Measurements from ENCODE around the gene GPR42. TPM values are rescaled to one million over a fixed set of nuclear protein-coding genes. Genes with fewer than 3 reads are reported as not detected.
A peak's percentile ranks its signal among the peaks of the same experiment; 100 is the strongest.
"Not testable (repeated sequence)": the region's sequence is repeated elsewhere in the genome, so short reads cannot be mapped to it uniquely, and the experiment has no call there.

Gene GPR42
- total RNA-seq, 1 donor from 2014 or later = not detected

- ATAC-seq (no peak), DNase-seq (ENCODE audit: low spot score) (no peak)
These were observed 8.4 kb upstream of the GPR42 start for GRCh38 chr19:35362261-35363000.

GRCh38 chr19:35363001-35363590, 7.8 kb upstream of the GPR42 start:
- DNase-seq (ENCODE audit: low spot score) = peak; percentile 21

GRCh38 chr19:35363711-35364425, 7.0 kb upstream of the GPR42 start:
- no peak for ATAC-seq
- DNase-seq (ENCODE audit: low spot score) = no peak

More at GRCh38 chr19:35363001-35363590, 7.8 kb upstream of the GPR42 start:
- ATAC-seq = no peak

GRCh38 chr19:35365303-35365702, 5.6 kb upstream of the GPR42 start:
- DNase-seq (ENCODE audit: low spot score) (no peak), ATAC-seq (no peak)

GRCh38 chr19:35368378-35368777, 2.5 kb upstream of the GPR42 start:
- DNase-seq (ENCODE audit: low spot score) (no peak), ATAC-seq (no peak)

- ATAC-seq (no peak), DNase-seq (ENCODE audit: low spot score) (no peak)
These were observed 1.3 kb upstream of the GPR42 start for GRCh38 chr19:35369522-35369921.

GRCh38 chr19:35373492-35373891, 2.6 kb downstream of the GPR42 start:
- no peak for DNase-seq (ENCODE audit: low spot score)
- no peak for ATAC-seq

GRCh38 chr19:35374031-35374430, 3.2 kb downstream of the GPR42 start:
- not testable (repeated sequence) for ATAC-seq; DNase-seq (ENCODE audit: low spot score)

GRCh38 chr19:35375505-35376307, 4.8 kb downstream of the GPR42 start:
- ATAC-seq = no peak
- DNase-seq (ENCODE audit: low spot score) = no peak

- DNase-seq (ENCODE audit: low spot score) (no peak), ATAC-seq (no peak)
These were observed 6.8 kb downstream of the GPR42 start for GRCh38 chr19:35377656-35378055.

GRCh38 chr19:35378356-35378755, 7.5 kb downstream of the GPR42 start:
- DNase-seq (ENCODE audit: low spot score) (no peak), ATAC-seq (no peak)

- ATAC-seq; DNase-seq (ENCODE audit: low spot score): not testable (repeated sequence)
These were observed 8.7 kb downstream of the GPR42 start for GRCh38 chr19:35379545-35379944.

GRCh38 chr19:35379992-35380391, 9.1 kb downstream of the GPR42 start:
- DNase-seq (ENCODE audit: low spot score) = peak; percentile 45

GRCh38 chr19:35380450-35381124, 9.7 kb downstream of the GPR42 start:
- DNase-seq (ENCODE audit: low spot score) = peak; percentile 70
- peak; percentile 90 for ATAC-seq

More at GRCh38 chr19:35379992-35380391, 9.1 kb downstream of the GPR42 start:
- peak; percentile 80 for ATAC-seq

- no peak for DNase-seq (ENCODE audit: low spot score)
- ATAC-seq = no peak
These were observed 10.4 kb downstream of the GPR42 start for GRCh38 chr19:35381318-35381717.

- DNase-seq (ENCODE audit: low spot score) (no peak), ATAC-seq (no peak)
These were observed 11.1 kb downstream of the GPR42 start for GRCh38 chr19:35381926-35382325.

GRCh38 chr19:35383536-35383935, 12.7 kb downstream of the GPR42 start:
- ATAC-seq (peak; percentile 38), DNase-seq (ENCODE audit: low spot score) (peak; percentile 56)

- ATAC-seq = no peak
- no peak for DNase-seq (ENCODE audit: low spot score)
These were observed 17.6 kb downstream of the GPR42 start for GRCh38 chr19:35388277-35389054.

- no peak for ATAC-seq
These were observed 18.5 kb downstream of the GPR42 start for GRCh38 chr19:35389192-35389861.

More at GRCh38 chr19:35389192-35389861, 18.5 kb downstream of the GPR42 start:
- peak; percentile 29 for DNase-seq (ENCODE audit: low spot score)

Measured in left lobe of liver (tissue), 2 donors.